ENCODE data around the gene FFAR4. TPM values are rescaled to one million over a fixed set of nuclear protein-coding genes. Genes with fewer than 3 reads are reported as not detected.
A peak's percentile ranks its signal among the peaks of the same experiment; 100 is the strongest.
"Not testable (repeated sequence)": the region's sequence is repeated elsewhere in the genome, so short reads cannot be mapped to it uniquely, and the experiment has no call there.

The FFAR4 gene
- total RNA-seq, result not detected in 2 replicates

GRCh38 chr10:93566435-93567276 is at the start of gene FFAR4:
TSS of gene FFAR4 (plus strand) at chr10:93566665. CDS start at chr10:93566721, 56 bp downstream.
- H3K36me3 ChIP-seq (ENCODE audit: insufficient read depth, low read length), result no peaks in the 10 kb centered on the region
- H4K20me1 ChIP-seq (ENCODE audit: insufficient read depth, low read length), result no peaks in the 10 kb centered on the region
- no peaks in the 10 kb centered on the region for H3K4me1 ChIP-seq (ENCODE audit: insufficient read depth, low read length)
- H3K9me3 ChIP-seq (ENCODE audit: low read depth, low read length), result no peaks in the 10 kb centered on the region
- peaks cover 71% of the 10 kb centered on the region for H3K27me3 ChIP-seq (ENCODE audit: insufficient read depth, low read length)
- no peak for TF ChIP-seq CTCF (IDR thresholded peaks at IDR 0.05; ENCODE audit: extremely low read depth, low read depth, low read length)
- no peak within 1 kb of the TSS for H3K27ac ChIP-seq (ENCODE audit: low read depth, low read length)
- no peaks in the 10 kb centered on the region for H3K79me2 ChIP-seq (ENCODE audit: insufficient read depth, low read length)
- no peak within 1 kb of the TSS for H3K4me3 ChIP-seq (ENCODE audit: insufficient read depth, low read length)
- no peak within 1 kb of the TSS for H2AFZ ChIP-seq (ENCODE audit: low read length)
- H3K4me2 ChIP-seq (ENCODE audit: insufficient read depth, low read length), result peak within 1 kb of the TSS; percentile 28
- DNase-seq (ENCODE audit: insufficient read length, low spot score, missing footprints), result no peak

GRCh38 chr10:93518531-93518930 is 47.9 kb upstream of the FFAR4 start:
- no peak for TF ChIP-seq CTCF (IDR thresholded peaks at IDR 0.05; ENCODE audit: extremely low read depth, low read depth, low read length)
- Histone ChIP-seq H3K9me3 (ENCODE audit: low read depth, low read length) (no peaks in the 10 kb centered on the region), H3K79me2 (ENCODE audit: insufficient read depth, low read length) (no peaks in the 10 kb centered on the region), H3K4me3 (ENCODE audit: insufficient read depth, low read length) (no peak overlapping the region), H3K4me2 (ENCODE audit: insufficient read depth, low read length) (no peak overlapping the region), H3K4me1 (ENCODE audit: insufficient read depth, low read length) (peaks cover 24% of the 10 kb centered on the region), H4K20me1 (ENCODE audit: insufficient read depth, low read length) (no peaks in the 10 kb centered on the region), H3K36me3 (ENCODE audit: insufficient read depth, low read length) (peaks cover 23% of the 10 kb centered on the region), H3K27me3 (ENCODE audit: insufficient read depth, low read length) (no peaks in the 10 kb centered on the region), H2AFZ (ENCODE audit: low read length) (no peak overlapping the region), H3K27ac (ENCODE audit: low read depth, low read length) (no peak overlapping the region)
- DNase-seq (ENCODE audit: insufficient read length, low spot score, missing footprints), result no peak

GRCh38 chr10:93535293-93535692 is 31.2 kb upstream of the FFAR4 start:
- Histone ChIP-seq H3K4me2 (ENCODE audit: insufficient read depth, low read length) (no peak overlapping the region), H3K9me3 (ENCODE audit: low read depth, low read length) (no peaks in the 10 kb centered on the region), H3K4me3 (ENCODE audit: insufficient read depth, low read length) (no peak overlapping the region), H3K79me2 (ENCODE audit: insufficient read depth, low read length) (no peaks in the 10 kb centered on the region), H3K27me3 (ENCODE audit: insufficient read depth, low read length) (no peaks in the 10 kb centered on the region), H3K36me3 (ENCODE audit: insufficient read depth, low read length) (no peaks in the 10 kb centered on the region), H4K20me1 (ENCODE audit: insufficient read depth, low read length) (no peaks in the 10 kb centered on the region), H3K4me1 (ENCODE audit: insufficient read depth, low read length) (no peaks in the 10 kb centered on the region), H2AFZ (ENCODE audit: low read length) (no peak overlapping the region), H3K27ac (ENCODE audit: low read depth, low read length) (no peak overlapping the region)
- TF ChIP-seq CTCF (IDR thresholded peaks at IDR 0.05; ENCODE audit: extremely low read depth, low read depth, low read length), result no peak
- DNase-seq (ENCODE audit: insufficient read length, low spot score, missing footprints), result no peak

- not testable (repeated sequence) for DNase-seq (ENCODE audit: insufficient read length, low spot score, missing footprints); H3K4me1 ChIP-seq (ENCODE audit: insufficient read depth, low read length); H4K20me1 ChIP-seq (ENCODE audit: insufficient read depth, low read length); H3K27me3 ChIP-seq (ENCODE audit: insufficient read depth, low read length); H3K4me2 ChIP-seq (ENCODE audit: insufficient read depth, low read length); H3K27ac ChIP-seq (ENCODE audit: low read depth, low read length); H3K36me3 ChIP-seq (ENCODE audit: insufficient read depth, low read length); H2AFZ ChIP-seq (ENCODE audit: low read length); H3K79me2 ChIP-seq (ENCODE audit: insufficient read depth, low read length); H3K9me3 ChIP-seq (ENCODE audit: low read depth, low read length); H3K4me3 ChIP-seq (ENCODE audit: insufficient read depth, low read length)
These were observed 25.6 kb upstream of the FFAR4 start for GRCh38 chr10:93540871-93541270.

Data from osteoblast (primary cell).